Activated CD8-positive, alpha-beta memory T cell treated with anti-CD3 and anti-CD28 coated beads, Interleukin-2, amount 50 U/mL, for 4 hours (primary cell): Measurements from ENCODE around the gene ACY1.

ENCODE experiments used
- DNase-seq: peaks from one replicate; pipeline ENCODE4 v3.0.0-alpha.2; 2020

Gene ACY1

GRCh38 chr3:51982838-51983577, at the start of gene ACY1:
ACY1 (plus strand) TSS chr3:51983535; CDS start chr3:51984065, 530 bp downstream.
- peak; percentile 68 for DNase-seq

GRCh38 chr3:51934139-51934850, 49.0 kb upstream of the ACY1 start:
- DNase-seq: no peak

GRCh38 chr3:51934991-51935885, 48.1 kb upstream of the ACY1 start:
- DNase-seq: no peak

- no peak for DNase-seq
These were observed 47.2 kb upstream of the ACY1 start for GRCh38 chr3:51935886-51936755.

GRCh38 chr3:51937014-51937413, 46.3 kb upstream of the ACY1 start:
- no peak for DNase-seq

GRCh38 chr3:51937611-51938450, 45.5 kb upstream of the ACY1 start:
- no peak for DNase-seq

GRCh38 chr3:51938780-51939425, 44.4 kb upstream of the ACY1 start:
- no peak for DNase-seq

- DNase-seq: no peak
These were observed 42.5 kb upstream of the ACY1 start for GRCh38 chr3:51940648-51941462.

GRCh38 chr3:51941463-51941797, 41.9 kb upstream of the ACY1 start:
- no peak for DNase-seq

- DNase-seq: peak; percentile 99
These were observed 41.3 kb upstream of the ACY1 start, which contains the start of the genes PARP3 and RRP9 for GRCh38 chr3:51941798-51942602. PARP3 (plus strand) TSS chr3:51942363; CDS start chr3:51943356, 993 bp downstream. RRP9 (minus strand) TSS chr3:51941904; CDS start chr3:51941867, 37 bp downstream.

GRCh38 chr3:51942603-51943450, 40.5 kb upstream of the ACY1 start:
- peak; percentile 61 for DNase-seq

GRCh38 chr3:51943451-51944391, 39.6 kb upstream of the ACY1 start:
- DNase-seq: no peak

GRCh38 chr3:51944451-51945021, 38.8 kb upstream of the ACY1 start:
- DNase-seq: no peak

GRCh38 chr3:51945031-51945840, 38.1 kb upstream of the ACY1 start:
- no peak for DNase-seq

GRCh38 chr3:51945926-51946705, 37.2 kb upstream of the ACY1 start:
- DNase-seq: no peak
